ENCODE data around the gene CRIP2. TPM values are rescaled to one million over a fixed set of nuclear protein-coding genes. Genes with fewer than 3 reads are reported as not detected.

CRIP2 gene
- total and polyA plus RNA-seq, 2 of the 13 experiments (the other 11 are each of a cell fraction or from before 2014, with no cell fraction given): 31.6 to 37.9 TPM

DNA sequence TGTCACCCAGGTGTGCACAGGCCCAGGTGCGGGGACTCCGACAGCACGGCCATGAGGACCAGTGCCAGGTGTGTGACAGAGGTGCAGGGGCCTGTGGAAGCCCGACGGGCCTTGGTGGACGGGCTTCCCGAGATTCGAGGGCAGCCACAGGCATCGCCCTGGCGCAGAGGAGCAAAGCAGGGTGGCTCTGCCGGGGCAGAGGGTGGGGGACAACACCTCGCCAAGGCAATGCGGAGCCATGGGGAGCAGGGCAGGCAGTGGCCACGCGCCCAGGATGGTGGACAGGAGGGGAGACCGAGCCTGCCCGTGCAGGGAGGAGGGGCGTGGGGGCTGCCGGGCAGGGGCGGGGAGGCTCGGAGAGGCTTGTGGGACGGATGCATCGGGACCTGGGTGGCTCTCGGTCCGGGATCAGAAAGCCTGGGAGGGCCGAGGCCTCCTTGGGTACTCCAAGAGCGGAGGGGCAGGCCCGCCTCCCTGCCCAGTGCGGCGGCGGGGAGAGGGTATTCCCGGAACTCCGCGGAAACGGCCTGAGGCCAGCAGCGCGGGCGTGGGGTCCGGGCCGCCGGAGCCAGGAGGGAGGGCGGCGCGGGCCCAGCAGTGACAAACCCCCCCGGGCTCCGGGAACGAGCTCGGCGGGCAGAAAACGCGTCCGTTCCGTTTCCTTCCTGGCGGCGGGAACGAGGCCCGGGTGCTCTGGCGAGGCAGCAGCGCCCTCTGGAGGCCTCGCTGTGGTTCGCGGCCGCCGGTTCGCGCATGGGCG lies 53.4 kb downstream of the CRIP2 start (continued):
- TF ChIP-seq GTF3A (CRISPR knock-in tag; conservative IDR thresholded peaks at IDR 0.05): no peak
- no peak; the same call in 1 of the 2 replicates for TF ChIP-seq FOXA3 (CRISPR knock-in tag; IDR thresholded peaks at IDR 0.05)
- TF ChIP-seq, protein P1, sequence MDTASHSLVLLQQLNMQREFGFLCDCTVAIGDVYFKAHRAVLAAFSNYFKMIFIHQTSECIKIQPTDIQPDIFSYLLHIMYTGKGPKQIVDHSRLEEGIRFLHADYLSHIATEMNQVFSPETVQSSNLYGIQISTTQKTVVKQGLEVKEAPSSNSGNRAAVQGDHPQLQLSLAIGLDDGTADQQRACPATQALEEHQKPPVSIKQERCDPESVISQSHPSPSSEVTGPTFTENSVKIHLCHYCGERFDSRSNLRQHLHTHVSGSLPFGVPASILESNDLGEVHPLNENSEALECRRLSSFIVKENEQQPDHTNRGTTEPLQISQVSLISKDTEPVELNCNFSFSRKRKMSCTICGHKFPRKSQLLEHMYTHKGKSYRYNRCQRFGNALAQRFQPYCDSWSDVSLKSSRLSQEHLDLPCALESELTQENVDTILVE (CRISPR knock-in tag; IDR thresholded peaks at IDR 0.05): no peak
- no peak for TF ChIP-seq ZNF205 (CRISPR knock-in tag; IDR thresholded peaks at IDR 0.05)
- 0 out of 2 replicates have a peak, but pooled peaks have one; percentile 83 for TF ChIP-seq ZNF879 (CRISPR knock-in tag; IDR thresholded peaks at IDR 0.05)
- TF ChIP-seq, protein P2, sequence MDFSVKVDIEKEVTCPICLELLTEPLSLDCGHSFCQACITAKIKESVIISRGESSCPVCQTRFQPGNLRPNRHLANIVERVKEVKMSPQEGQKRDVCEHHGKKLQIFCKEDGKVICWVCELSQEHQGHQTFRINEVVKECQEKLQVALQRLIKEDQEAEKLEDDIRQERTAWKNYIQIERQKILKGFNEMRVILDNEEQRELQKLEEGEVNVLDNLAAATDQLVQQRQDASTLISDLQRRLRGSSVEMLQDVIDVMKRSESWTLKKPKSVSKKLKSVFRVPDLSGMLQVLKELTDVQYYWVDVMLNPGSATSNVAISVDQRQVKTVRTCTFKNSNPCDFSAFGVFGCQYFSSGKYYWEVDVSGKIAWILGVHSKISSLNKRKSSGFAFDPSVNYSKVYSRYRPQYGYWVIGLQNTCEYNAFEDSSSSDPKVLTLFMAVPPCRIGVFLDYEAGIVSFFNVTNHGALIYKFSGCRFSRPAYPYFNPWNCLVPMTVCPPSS (IDR thresholded peaks at IDR 0.05): no peak
- TF ChIP-seq, protein P3, sequence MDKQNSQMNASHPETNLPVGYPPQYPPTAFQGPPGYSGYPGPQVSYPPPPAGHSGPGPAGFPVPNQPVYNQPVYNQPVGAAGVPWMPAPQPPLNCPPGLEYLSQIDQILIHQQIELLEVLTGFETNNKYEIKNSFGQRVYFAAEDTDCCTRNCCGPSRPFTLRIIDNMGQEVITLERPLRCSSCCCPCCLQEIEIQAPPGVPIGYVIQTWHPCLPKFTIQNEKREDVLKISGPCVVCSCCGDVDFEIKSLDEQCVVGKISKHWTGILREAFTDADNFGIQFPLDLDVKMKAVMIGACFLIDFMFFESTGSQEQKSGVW (CRISPR knock-in tag; IDR thresholded peaks at IDR 0.05; ENCODE audit: borderline replicate concordance): no peak
- TF ChIP-seq ZNF230 (CRISPR knock-in tag; IDR thresholded peaks at IDR 0.05): no peak
- TF ChIP-seq KLF9 (CRISPR knock-in tag; IDR thresholded peaks at IDR 0.05; ENCODE audit: low read depth): no peak
- TF ChIP-seq ELF4 (CRISPR knock-in tag; IDR thresholded peaks at IDR 0.05; ENCODE audit: borderline replicate concordance): no peak
- no peak for TF ChIP-seq CENPT (CRISPR knock-in tag; IDR thresholded peaks at IDR 0.05; ENCODE audit: low read depth)
- no peak for TF ChIP-seq ZNF614 (CRISPR knock-in tag; IDR thresholded peaks at IDR 0.05; ENCODE audit: borderline replicate concordance)
- TF ChIP-seq, protein P4, sequence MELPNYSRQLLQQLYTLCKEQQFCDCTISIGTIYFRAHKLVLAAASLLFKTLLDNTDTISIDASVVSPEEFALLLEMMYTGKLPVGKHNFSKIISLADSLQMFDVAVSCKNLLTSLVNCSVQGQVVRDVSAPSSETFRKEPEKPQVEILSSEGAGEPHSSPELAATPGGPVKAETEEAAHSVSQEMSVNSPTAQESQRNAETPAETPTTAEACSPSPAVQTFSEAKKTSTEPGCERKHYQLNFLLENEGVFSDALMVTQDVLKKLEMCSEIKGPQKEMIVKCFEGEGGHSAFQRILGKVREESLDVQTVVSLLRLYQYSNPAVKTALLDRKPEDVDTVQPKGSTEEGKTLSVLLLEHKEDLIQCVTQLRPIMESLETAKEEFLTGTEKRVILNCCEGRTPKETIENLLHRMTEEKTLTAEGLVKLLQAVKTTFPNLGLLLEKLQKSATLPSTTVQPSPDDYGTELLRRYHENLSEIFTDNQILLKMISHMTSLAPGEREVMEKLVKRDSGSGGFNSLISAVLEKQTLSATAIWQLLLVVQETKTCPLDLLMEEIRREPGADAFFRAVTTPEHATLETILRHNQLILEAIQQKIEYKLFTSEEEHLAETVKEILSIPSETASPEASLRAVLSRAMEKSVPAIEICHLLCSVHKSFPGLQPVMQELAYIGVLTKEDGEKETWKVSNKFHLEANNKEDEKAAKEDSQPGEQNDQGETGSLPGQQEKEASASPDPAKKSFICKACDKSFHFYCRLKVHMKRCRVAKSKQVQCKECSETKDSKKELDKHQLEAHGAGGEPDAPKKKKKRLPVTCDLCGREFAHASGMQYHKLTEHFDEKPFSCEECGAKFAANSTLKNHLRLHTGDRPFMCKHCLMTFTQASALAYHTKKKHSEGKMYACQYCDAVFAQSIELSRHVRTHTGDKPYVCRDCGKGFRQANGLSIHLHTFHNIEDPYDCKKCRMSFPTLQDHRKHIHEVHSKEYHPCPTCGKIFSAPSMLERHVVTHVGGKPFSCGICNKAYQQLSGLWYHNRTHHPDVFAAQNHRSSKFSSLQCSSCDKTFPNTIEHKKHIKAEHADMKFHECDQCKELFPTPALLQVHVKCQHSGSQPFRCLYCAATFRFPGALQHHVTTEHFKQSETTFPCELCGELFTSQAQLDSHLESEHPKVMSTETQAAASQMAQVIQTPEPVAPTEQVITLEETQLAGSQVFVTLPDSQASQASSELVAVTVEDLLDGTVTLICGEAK (IDR thresholded peaks at IDR 0.05): no peak
- TF ChIP-seq, protein P4 (CRISPR knock-in tag; IDR thresholded peaks at IDR 0.05): peak; percentile 58; the same call in 1 of the 2 replicates
- no peak for TF ChIP-seq MZF1 (CRISPR knock-in tag; IDR thresholded peaks at IDR 0.05; ENCODE audit: borderline replicate concordance)
- TF ChIP-seq RBM39 (IDR thresholded peaks at IDR 0.05; ENCODE audit: low read depth, low read length, poor library complexity, severe bottlenecking): no peak
- TF ChIP-seq KDM6A (CRISPR knock-in tag; IDR thresholded peaks at IDR 0.05; ENCODE audit: low read depth): no peak
- TF ChIP-seq DMAP1 (CRISPR knock-in tag; IDR thresholded peaks at IDR 0.05): no peak

Data from HepG2 (cell line).